Measurements from ENCODE around the gene KLF13.

KLF13 gene

DNA sequence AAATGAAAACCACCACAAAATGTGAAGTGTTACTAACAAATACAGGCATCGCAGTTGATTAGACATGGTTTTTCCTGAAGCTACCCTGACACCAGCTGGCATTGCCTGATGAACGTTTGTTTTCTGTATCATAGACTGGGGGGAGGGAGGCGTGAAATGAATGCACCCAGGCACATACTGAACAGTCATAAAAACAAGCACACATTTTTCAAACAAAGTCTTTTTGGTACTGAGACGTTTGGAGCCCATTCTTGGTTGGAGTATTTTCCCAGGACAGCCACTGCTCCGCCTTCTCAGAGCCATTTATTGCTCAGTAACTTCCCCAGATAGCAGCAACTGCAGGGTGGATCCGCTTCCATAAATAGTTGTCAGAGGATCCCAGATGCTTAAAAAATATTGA lies 52.4 kb downstream of the KLF13 start:
- H3K36me3 ChIP-seq (replicated peaks) = no peaks in the 10 kb centered on the region
- H3K9me3 ChIP-seq = no peaks in the 10 kb centered on the region
- no peak overlapping the region for H3K4me3 ChIP-seq
- in situ Hi-C loops (cut with MboI; ENCODE audit: low sequenced_read_pairs) = no loop called here
- no peak for DNase-seq (ENCODE audit: low spot score in 2 of 2)
- H3K27me3 ChIP-seq (ENCODE audit: low read depth) = no peaks in the 10 kb centered on the region
- H3K4me1 ChIP-seq = no peaks in the 10 kb centered on the region

DNA sequence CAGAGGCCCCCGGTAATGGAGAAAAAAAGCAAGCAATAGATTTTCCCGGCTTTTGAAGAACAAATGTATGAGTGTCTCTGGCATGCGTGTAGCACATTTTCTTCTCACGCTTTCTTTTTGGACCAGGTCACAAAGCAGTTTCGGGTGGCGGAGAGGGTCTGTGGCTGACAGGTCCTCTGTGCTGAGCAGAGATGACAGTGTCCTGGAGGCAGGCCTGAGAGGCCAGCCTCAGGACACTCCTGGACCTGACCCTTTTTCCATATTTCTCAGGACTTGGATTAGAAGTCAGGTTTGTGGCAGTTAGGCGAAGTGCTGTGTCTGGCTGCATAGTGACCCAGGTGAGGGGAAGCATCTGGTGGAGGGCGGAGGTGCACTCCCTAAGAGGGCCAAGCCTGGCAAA lies 52.9 kb downstream of the KLF13 start:
- Histone ChIP-seq H3K9me3 (no peaks in the 10 kb centered on the region), H3K4me3 (no peak overlapping the region), H3K36me3 (replicated peaks) (no peaks in the 10 kb centered on the region), H3K27me3 (ENCODE audit: low read depth) (no peaks in the 10 kb centered on the region), H3K4me1 (no peaks in the 10 kb centered on the region)
- in situ Hi-C loops (cut with MboI; ENCODE audit: low sequenced_read_pairs) = no loop called here
- no peak for DNase-seq (ENCODE audit: low spot score in 2 of 2)

DNA sequence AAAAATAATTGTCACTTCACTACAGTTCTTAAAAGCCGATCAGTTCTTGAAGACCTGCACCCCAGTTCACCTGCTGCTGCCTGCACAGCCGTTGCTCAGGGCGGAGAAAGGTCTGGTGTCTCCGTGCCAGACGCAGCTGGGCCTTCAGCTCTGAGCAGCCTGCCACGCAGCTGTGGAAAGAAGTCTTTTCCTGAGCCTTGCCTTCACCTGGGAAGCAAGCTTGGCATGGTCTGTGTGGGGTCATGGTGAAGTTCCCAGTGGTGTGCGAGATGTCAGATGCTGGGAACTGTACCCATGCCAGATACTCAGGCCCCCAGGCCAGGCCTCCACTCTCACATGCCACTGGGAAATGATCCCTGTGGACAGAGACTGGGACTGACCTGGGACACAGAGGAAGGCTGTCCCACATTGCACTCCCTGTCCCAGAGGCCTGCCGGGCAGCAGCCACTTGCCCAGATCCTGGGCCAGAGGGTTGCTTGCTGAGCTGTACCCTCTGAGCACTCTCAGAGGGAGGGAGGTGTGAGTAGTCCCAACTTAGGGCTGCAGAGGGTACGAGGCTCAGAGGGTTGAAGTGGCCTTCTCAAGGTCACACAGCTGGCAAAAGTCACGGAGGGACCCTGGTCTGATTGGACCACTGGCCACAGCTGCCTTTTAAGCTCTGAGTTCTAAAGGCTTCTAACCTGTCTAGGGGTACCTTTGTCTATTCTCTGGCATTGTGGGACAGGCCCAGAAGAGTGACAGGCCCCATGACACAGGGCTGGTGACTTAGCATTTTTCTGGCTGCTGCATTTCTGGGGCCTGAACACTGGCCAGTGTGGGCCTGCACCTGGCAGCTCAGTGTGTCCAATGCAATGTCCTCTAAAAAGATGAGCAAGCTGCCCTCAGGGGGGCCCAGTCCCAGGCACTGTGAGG lies 55.4 kb downstream of the KLF13 start:
- Histone ChIP-seq H3K27me3 (ENCODE audit: low read depth) (no peaks in the 10 kb centered on the region), H3K9me3 (no peaks in the 10 kb centered on the region), H3K36me3 (replicated peaks) (no peaks in the 10 kb centered on the region), H3K4me3 (no peak overlapping the region), H3K4me1 (no peaks in the 10 kb centered on the region)
- in situ Hi-C loops (cut with MboI; ENCODE audit: low sequenced_read_pairs) = no loop called here
- no peak for DNase-seq (ENCODE audit: low spot score in 2 of 2)

DNA sequence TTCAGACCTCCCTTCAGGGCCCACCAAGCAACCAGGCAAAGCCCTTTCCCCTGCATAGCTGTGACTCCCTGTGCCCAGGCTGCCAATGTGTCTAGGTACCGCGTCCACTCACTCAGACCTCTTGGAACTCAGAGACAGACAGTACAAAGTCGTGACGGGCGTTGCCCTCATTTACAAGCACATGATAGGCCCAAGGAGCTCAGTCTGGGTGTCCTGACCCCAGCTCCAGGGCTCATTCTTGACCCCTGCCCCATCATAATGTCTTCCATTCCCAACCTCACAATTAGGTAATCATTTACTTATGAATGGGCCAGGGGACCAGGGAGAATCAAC lies 56.0 kb downstream of the KLF13 start:
- Histone ChIP-seq H3K27me3 (ENCODE audit: low read depth) (no peaks in the 10 kb centered on the region), H3K9me3 (no peaks in the 10 kb centered on the region), H3K36me3 (replicated peaks) (no peaks in the 10 kb centered on the region), H3K4me3 (no peak overlapping the region), H3K4me1 (no peaks in the 10 kb centered on the region)
- DNase-seq (ENCODE audit: low spot score in 2 of 2) = no peak
- in situ Hi-C loops (cut with MboI; ENCODE audit: low sequenced_read_pairs) = no loop called here

DNA sequence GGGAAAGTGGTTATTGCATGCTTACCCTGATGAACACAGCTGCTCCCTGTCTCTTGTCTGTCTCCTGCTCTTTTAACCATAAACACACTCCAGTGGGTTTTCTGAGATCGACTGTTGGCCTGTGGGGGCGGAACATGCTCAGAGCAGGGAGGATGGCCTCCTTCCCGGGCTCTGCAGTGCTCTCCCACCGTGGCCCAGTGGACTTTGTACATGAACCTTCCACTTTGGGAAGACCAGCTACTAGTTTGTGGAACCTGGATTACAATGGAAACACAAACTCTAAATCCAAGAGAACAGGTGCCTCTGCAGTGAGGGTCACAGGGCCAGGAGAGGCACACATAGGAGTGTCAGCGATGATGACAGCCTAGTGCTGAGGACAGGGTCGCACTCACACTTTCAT lies 56.5 kb downstream of the KLF13 start:
- no peaks in the 10 kb centered on the region for H3K36me3 ChIP-seq (replicated peaks)
- H3K4me3 ChIP-seq = no peak overlapping the region
- H3K9me3 ChIP-seq = no peaks in the 10 kb centered on the region
- H3K4me1 ChIP-seq = no peaks in the 10 kb centered on the region
- no peaks in the 10 kb centered on the region for H3K27me3 ChIP-seq (ENCODE audit: low read depth)
- no peak for DNase-seq (ENCODE audit: low spot score in 2 of 2)
- in situ Hi-C loops (cut with MboI; ENCODE audit: low sequenced_read_pairs) = no loop called here

DNA sequence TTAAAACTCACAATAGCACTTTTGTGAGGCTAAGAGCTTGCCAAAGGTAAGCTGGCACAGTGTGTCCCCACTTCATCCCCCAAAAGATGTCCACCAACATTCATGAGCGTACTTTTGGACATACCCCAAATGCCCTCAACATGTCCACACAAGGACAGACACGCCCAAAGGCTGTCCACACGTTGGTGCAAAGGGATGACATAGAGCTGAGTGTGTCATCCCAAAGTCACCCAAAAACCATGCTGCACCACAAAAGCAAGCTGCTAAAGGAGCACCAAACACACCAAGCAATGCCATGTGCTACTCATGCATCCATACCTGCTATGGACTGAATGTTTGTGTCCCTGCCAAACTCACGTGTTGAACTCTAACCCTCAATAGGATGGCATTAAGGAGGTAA lies 57.9 kb downstream of the KLF13 start:
- DNase-seq (ENCODE audit: low spot score in 2 of 2) = no peak
- H3K36me3 ChIP-seq (replicated peaks) = no peaks in the 10 kb centered on the region

DNA sequence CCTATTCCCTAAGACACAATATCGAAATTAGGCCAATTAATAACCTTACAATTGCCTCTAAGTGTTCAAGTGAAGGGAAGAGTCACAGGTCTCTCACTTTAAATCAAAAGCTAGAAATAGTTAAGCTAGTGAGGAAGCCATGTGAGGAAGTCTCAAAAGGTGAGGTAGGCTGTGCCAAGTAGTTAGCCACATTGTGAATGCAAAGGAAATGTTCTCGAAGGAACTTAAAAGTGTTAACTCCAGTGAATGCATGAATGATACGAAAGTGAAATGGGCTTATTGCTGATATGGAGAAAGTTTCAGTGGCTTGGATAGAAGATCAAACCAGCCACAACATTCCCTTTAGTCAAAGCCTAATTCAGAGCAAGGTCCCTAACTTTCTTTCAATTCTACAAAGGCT lies 59.1 kb downstream of the KLF13 start:
- Histone ChIP-seq H3K27me3 (ENCODE audit: low read depth) (no peaks in the 10 kb centered on the region), H3K9me3 (no peaks in the 10 kb centered on the region), H3K36me3 (replicated peaks) (no peaks in the 10 kb centered on the region), H3K4me1 (no peaks in the 10 kb centered on the region), H3K4me3 (no peak overlapping the region)
- in situ Hi-C loops (cut with MboI; ENCODE audit: low sequenced_read_pairs) = no loop called here
- DNase-seq (ENCODE audit: low spot score in 2 of 2) = no peak

More for the DNA sequence above, 57.9 kb downstream of the KLF13 start:
- Histone ChIP-seq H3K4me1 (no peaks in the 10 kb centered on the region), H3K9me3 (no peaks in the 10 kb centered on the region), H3K27me3 (ENCODE audit: low read depth) (no peaks in the 10 kb centered on the region), H3K4me3 (no peak overlapping the region)
- in situ Hi-C loops (cut with MboI; ENCODE audit: low sequenced_read_pairs) = no loop called here

DNA sequence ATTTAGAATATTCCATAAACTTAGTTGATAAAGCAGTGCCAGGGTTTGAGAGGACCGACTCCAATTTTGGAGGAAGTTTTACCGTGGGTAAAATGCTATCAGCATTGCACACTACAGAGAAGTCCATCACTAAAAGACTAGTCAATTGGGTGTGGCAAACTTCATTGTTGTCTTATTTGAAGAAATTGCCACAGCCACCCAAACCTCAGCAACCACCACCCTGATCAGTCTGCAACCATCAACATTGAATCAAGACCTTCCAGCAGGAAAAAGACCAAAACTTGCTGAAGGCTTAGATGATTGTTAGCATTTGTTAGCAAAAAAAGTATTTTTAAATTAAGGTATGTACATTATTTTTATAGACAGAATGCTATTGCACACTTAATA lies 60.5 kb downstream of the KLF13 start:
- H3K4me1 ChIP-seq = no peaks in the 10 kb centered on the region
- no peak for DNase-seq (ENCODE audit: low spot score in 2 of 2)
- H3K27me3 ChIP-seq (ENCODE audit: low read depth) = no peaks in the 10 kb centered on the region
- no peaks in the 10 kb centered on the region for H3K9me3 ChIP-seq
- no peaks in the 10 kb centered on the region for H3K36me3 ChIP-seq (replicated peaks)
- in situ Hi-C loops (cut with MboI; ENCODE audit: low sequenced_read_pairs) = no loop called here
- no peak overlapping the region for H3K4me3 ChIP-seq

DNA sequence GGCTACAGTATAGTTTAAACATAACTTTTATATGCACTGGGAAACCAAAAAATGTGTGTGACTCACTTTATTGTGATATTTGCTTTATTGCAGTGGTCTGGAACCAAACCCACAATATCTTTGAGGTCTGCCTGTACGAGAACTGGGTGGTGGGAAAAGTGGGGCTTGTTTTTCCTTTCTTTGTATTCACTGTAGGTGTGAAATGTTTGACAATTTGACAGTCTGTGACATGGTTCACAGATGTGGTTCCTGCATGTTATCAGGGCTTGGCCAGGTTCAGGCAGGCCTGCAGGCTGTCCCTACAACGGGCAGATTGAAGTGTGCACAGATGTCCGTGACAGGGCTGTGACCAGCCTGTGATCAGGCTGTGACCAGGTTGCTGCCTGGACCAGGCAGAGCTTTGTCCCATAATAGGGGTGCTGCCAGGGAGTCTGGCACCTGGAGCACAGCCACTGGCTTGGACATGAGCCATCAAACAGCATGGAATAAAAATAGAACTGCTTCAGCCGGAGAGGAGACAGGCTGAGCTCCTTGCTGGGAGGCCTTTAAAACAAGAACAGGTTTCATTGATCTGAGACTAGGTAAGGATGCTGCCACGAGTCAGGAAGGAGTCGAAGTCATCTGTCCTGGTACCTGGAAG lies 61.0 kb downstream of the KLF13 start:
- in situ Hi-C loops (cut with MboI; ENCODE audit: low sequenced_read_pairs) = no loop called here
- Histone ChIP-seq H3K36me3 (replicated peaks) (no peaks in the 10 kb centered on the region), H3K4me3 (no peak overlapping the region), H3K27me3 (ENCODE audit: low read depth) (no peaks in the 10 kb centered on the region), H3K9me3 (no peaks in the 10 kb centered on the region), H3K4me1 (no peaks in the 10 kb centered on the region)
- DNase-seq (ENCODE audit: low spot score in 2 of 2) = no peak

DNA sequence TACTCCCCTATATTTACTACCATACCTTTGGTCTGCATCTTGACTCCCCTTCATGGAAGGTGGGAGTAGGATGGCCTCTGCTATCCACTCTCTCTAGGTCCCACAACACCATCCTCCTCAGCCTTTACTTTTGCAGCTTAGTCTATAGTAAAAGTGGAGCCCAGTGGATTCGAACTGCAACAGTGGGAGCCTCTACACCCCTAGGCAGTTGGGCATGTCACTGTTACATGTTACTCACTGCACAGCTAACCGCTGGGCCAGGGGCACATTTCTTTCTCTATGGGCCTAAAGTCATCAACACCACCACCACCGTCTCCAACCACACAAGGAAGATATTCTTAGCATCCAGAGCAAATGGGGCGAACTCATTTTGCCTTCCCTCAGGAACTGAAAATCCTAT lies 62.9 kb downstream of the KLF13 start:
- in situ Hi-C loops (cut with MboI; ENCODE audit: low sequenced_read_pairs) = no loop called here
- Histone ChIP-seq H3K27me3 (ENCODE audit: low read depth) (no peaks in the 10 kb centered on the region), H3K36me3 (replicated peaks) (no peaks in the 10 kb centered on the region), H3K4me3 (no peak overlapping the region), H3K4me1 (no peaks in the 10 kb centered on the region), H3K9me3 (no peaks in the 10 kb centered on the region)
- DNase-seq (ENCODE audit: low spot score in 2 of 2) = no peak

DNA sequence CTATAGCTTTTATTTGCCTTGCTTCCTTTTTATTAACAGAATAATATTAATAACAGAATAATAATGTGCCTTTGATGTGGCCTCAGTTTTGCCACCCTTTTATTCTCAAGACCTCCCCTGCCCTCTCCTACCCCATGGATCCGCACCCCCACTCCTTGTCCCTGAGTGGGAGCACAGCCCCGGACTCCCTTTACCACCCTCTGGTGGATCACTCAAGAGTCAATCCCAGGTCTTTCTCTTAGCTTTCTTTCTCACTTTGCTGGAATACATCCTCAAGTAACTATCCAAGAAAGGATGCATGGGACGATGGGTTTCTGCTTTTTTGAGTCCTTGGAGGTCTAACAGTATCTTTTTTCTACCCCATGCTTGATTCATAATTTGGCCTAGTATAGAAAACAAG lies 63.4 kb downstream of the KLF13 start:
- Histone ChIP-seq H3K4me1 (no peaks in the 10 kb centered on the region), H3K36me3 (replicated peaks) (no peaks in the 10 kb centered on the region), H3K9me3 (no peaks in the 10 kb centered on the region), H3K4me3 (no peak overlapping the region), H3K27me3 (ENCODE audit: low read depth) (no peaks in the 10 kb centered on the region)
- no peak for DNase-seq (ENCODE audit: low spot score in 2 of 2)
- in situ Hi-C loops (cut with MboI; ENCODE audit: low sequenced_read_pairs) = no loop called here

DNA sequence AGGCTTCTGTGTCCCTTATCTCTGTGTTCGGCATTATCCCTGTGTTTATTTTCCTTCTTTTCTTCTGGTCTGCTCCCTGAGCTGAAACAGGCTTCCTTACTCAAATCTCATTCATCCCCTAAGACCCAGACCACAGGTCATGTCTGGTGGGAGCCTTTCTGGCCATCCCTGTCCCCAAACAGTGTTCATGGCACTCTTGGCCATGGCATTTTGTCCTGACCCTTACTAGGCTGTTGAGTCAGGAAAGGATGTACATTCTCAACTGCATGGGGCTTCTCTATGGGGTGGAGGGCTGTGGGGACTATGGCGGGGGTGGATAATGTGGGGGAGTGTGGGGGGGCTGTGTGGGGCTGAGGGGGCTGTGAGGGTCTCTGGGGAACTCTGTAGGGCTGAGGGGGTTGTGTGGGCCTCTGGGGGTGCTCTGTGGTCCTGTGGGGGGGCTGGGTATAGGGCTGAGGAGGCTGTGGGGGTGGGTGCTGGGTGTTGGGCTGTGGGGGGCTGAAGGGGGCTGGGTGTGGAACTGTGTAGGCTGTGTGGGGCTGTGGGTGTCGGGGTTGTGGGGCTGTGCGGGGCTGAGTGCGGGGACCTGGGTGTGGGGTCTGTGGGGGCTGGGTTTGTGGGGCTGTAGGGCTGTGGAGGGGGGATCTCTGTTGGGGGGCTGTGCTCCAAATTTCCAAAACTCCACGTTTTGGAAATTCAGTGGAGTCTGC lies 64.3 kb downstream of the KLF13 start:
- H3K4me3 ChIP-seq = no peak overlapping the region
- H3K27me3 ChIP-seq (ENCODE audit: low read depth) = no peaks in the 10 kb centered on the region
- in situ Hi-C loops (cut with MboI; ENCODE audit: low sequenced_read_pairs) = no loop called here
- H3K4me1 ChIP-seq = no peaks in the 10 kb centered on the region
- H3K9me3 ChIP-seq = no peaks in the 10 kb centered on the region
- DNase-seq (ENCODE audit: low spot score in 2 of 2) = no peak
- no peaks in the 10 kb centered on the region for H3K36me3 ChIP-seq (replicated peaks)

DNA sequence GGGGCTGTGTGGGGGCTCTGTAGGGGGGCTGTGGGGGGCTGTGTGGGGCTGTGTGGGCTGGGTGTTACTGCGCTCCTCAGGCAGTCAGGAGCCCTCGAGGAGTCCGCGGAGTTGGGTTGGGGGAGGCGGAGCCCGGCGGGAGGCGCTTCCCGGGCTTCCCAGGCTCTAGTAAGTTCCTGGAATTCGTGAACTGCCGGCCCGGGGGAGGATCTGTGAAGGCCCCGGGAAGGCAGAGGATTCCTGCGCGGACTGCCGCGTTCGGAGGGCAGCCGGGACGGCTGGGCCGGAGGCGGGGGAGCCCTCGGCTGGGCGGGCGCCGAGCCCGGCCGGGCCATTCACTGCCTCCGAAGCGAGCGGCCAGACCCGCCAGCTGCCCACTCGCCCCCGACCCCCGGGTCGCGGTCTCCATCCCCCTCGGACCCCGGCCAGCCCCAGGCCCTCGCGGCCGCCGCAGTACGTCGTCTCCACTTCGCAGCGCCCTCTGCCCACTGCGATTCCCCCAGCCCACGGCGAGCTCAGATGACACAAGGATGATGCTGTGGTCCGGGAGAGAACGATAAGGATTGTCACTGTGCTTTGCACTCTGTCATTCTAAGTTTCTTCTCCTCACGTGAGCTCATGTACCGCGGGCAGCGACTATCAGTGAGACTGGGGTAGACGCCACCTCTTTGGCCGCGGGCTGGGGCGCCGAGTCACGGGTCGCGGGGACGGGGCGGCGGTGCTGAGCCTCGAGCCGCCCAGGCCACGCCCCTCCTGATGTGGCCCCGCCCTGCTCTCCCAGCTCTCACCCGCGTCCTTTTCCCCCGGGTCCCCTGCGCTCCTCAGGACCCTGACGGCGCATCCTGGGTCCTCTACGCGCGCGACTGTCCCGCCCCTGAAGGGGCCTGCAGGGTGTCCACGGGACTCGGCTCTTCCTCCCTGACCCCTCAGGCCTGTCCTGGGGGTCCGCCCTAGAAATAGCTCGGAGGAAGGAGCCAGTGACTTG lies 65.3 kb downstream of the KLF13 start:
- in situ Hi-C loops (cut with MboI; ENCODE audit: low sequenced_read_pairs) = no loop called here
- peak; percentile 60 to 90 for DNase-seq (ENCODE audit: low spot score in 2 of 2)

More for the DNA sequence above, 65.3 kb downstream of the KLF13 start:
- Histone ChIP-seq H3K4me1 (peaks cover 4% of the 10 kb centered on the region; the same call in 1 of the 2 replicates), H3K27me3 (ENCODE audit: low read depth) (no peaks in the 10 kb centered on the region), H3K4me3 (peak overlapping the region; percentile 53), H3K36me3 (replicated peaks) (no peaks in the 10 kb centered on the region), H3K9me3 (no peaks in the 10 kb centered on the region)

Data from HAP-1 (cell line).